ENCODE results near the gene CMYA5.
A peak's percentile ranks its signal among the peaks of the same experiment; 100 is the strongest.

Gene CMYA5

GRCh38 chr5:79800979-79801827 is 111.6 kb downstream of the CMYA5 start:
- TF ChIP-seq, protein P1, sequence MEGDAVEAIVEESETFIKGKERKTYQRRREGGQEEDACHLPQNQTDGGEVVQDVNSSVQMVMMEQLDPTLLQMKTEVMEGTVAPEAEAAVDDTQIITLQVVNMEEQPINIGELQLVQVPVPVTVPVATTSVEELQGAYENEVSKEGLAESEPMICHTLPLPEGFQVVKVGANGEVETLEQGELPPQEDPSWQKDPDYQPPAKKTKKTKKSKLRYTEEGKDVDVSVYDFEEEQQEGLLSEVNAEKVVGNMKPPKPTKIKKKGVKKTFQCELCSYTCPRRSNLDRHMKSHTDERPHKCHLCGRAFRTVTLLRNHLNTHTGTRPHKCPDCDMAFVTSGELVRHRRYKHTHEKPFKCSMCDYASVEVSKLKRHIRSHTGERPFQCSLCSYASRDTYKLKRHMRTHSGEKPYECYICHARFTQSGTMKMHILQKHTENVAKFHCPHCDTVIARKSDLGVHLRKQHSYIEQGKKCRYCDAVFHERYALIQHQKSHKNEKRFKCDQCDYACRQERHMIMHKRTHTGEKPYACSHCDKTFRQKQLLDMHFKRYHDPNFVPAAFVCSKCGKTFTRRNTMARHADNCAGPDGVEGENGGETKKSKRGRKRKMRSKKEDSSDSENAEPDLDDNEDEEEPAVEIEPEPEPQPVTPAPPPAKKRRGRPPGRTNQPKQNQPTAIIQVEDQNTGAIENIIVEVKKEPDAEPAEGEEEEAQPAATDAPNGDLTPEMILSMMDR (IDR thresholded peaks at IDR 0.05; ENCODE audit: low read depth, low read length, poor library complexity, severe bottlenecking), result no peak

GRCh38 chr5:79802406-79802805 is 112.8 kb downstream of the CMYA5 start:
- H3K4me1 ChIP-seq (ENCODE audit: control insufficient read depth, low read length), result peaks cover 20% of the 10 kb centered on the region
- H3K4me3 ChIP-seq (ENCODE audit: low read length), result no peak overlapping the region
- H3K36me3 ChIP-seq (ENCODE audit: control insufficient read depth, low read length), result no peaks in the 10 kb centered on the region
- no peaks in the 10 kb centered on the region for H3K79me2 ChIP-seq (ENCODE audit: control insufficient read depth, low read length)
- no peaks in the 10 kb centered on the region for H3F3A ChIP-seq (ENCODE audit: control insufficient read depth, insufficient read depth)
- no peak overlapping the region for H3K27ac ChIP-seq (ENCODE audit: low read depth, low read length)
- no peaks in the 10 kb centered on the region for H3K9me2 ChIP-seq (replicated peaks; ENCODE audit: control insufficient read depth, low read length)
- no peaks in the 10 kb centered on the region for H3K27me3 ChIP-seq (ENCODE audit: control insufficient read depth, low read length)
- peak overlapping the region; percentile 18; the same call in 1 of the 2 replicates for H3K4me2 ChIP-seq (ENCODE audit: low read length)
- no peaks in the 10 kb centered on the region for H3K9me3 ChIP-seq (ENCODE audit: control insufficient read depth, insufficient read depth, low read length)
- TF ChIP-seq, protein P1 (IDR thresholded peaks at IDR 0.05; ENCODE audit: low read depth, low read length, poor library complexity, severe bottlenecking), result no peak
- no peak for TF ChIP-seq EZH2phosphoT487 (IDR thresholded peaks at IDR 0.05; ENCODE audit: borderline replicate concordance, low read length)
- H4K20me1 ChIP-seq (ENCODE audit: control insufficient read depth, insufficient read depth, low read depth, low read length), result no peaks in the 10 kb centered on the region

More at GRCh38 chr5:79800979-79801827, 111.6 kb downstream of the CMYA5 start:
- Histone ChIP-seq H3K27me3 (ENCODE audit: control insufficient read depth, low read length) (no peaks in the 10 kb centered on the region), H3K36me3 (ENCODE audit: control insufficient read depth, low read length) (no peaks in the 10 kb centered on the region), H3K4me2 (ENCODE audit: low read length) (no peak overlapping the region), H3K4me3 (ENCODE audit: low read length) (no peak overlapping the region), H3F3A (ENCODE audit: control insufficient read depth, insufficient read depth) (no peaks in the 10 kb centered on the region), H4K20me1 (ENCODE audit: control insufficient read depth, insufficient read depth, low read depth, low read length) (no peaks in the 10 kb centered on the region), H3K9me2 (replicated peaks; ENCODE audit: control insufficient read depth, low read length) (no peaks in the 10 kb centered on the region), H3K9me3 (ENCODE audit: control insufficient read depth, insufficient read depth, low read length) (no peaks in the 10 kb centered on the region), H3K4me1 (ENCODE audit: control insufficient read depth, low read length) (peaks cover 20% of the 10 kb centered on the region), H3K27ac (ENCODE audit: low read depth, low read length) (no peak overlapping the region), H3K79me2 (ENCODE audit: control insufficient read depth, low read length) (no peaks in the 10 kb centered on the region)

DNA sequence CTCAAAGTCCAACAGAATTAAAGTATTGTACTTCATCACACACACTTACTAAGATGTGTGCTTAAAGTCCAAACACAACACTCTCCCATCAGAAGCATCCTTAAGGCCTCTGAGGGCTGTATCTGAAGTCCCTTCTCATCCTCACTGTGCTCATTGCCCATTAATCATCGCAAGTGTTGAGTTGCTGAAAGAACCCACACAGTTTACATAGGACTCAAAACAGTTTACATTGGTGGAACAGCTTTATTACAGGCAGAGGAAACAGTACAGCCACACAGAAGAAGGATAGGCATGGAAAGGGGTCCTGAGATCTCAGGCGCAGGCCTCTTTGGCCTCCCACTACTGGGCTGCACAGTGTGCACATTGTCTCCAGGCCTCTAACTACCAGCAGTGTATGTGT is 113.4 kb downstream of the CMYA5 start:
- TF ChIP-seq EZH2phosphoT487 (IDR thresholded peaks at IDR 0.05; ENCODE audit: borderline replicate concordance, low read length), result no peak
- TF ChIP-seq, protein P1 (IDR thresholded peaks at IDR 0.05; ENCODE audit: low read depth, low read length, poor library complexity, severe bottlenecking), result no peak
- H3K27ac ChIP-seq (ENCODE audit: low read depth, low read length), result no peak overlapping the region
- H3K9me3 ChIP-seq (ENCODE audit: control insufficient read depth, insufficient read depth, low read length), result no peaks in the 10 kb centered on the region
- no peak overlapping the region for H3K4me3 ChIP-seq (ENCODE audit: low read length)
- H3K79me2 ChIP-seq (ENCODE audit: control insufficient read depth, low read length), result no peaks in the 10 kb centered on the region
- no peaks in the 10 kb centered on the region for H3K27me3 ChIP-seq (ENCODE audit: control insufficient read depth, low read length)
- H4K20me1 ChIP-seq (ENCODE audit: control insufficient read depth, insufficient read depth, low read depth, low read length), result no peaks in the 10 kb centered on the region
- no peaks in the 10 kb centered on the region for H3K9me2 ChIP-seq (replicated peaks; ENCODE audit: control insufficient read depth, low read length)
- no peak overlapping the region for H3K4me2 ChIP-seq (ENCODE audit: low read length)
- no peaks in the 10 kb centered on the region for H3F3A ChIP-seq (ENCODE audit: control insufficient read depth, insufficient read depth)
- no peaks in the 10 kb centered on the region for H3K36me3 ChIP-seq (ENCODE audit: control insufficient read depth, low read length)
- H3K4me1 ChIP-seq (ENCODE audit: control insufficient read depth, low read length), result peaks cover 20% of the 10 kb centered on the region

Measured in DOHH2 (cell line).